ENCODE data around the gene AGMO.
"Not testable (repeated sequence)": the region's sequence is repeated elsewhere in the genome, so short reads cannot be mapped to it uniquely, and the experiment has no call there.

The AGMO gene

DNA sequence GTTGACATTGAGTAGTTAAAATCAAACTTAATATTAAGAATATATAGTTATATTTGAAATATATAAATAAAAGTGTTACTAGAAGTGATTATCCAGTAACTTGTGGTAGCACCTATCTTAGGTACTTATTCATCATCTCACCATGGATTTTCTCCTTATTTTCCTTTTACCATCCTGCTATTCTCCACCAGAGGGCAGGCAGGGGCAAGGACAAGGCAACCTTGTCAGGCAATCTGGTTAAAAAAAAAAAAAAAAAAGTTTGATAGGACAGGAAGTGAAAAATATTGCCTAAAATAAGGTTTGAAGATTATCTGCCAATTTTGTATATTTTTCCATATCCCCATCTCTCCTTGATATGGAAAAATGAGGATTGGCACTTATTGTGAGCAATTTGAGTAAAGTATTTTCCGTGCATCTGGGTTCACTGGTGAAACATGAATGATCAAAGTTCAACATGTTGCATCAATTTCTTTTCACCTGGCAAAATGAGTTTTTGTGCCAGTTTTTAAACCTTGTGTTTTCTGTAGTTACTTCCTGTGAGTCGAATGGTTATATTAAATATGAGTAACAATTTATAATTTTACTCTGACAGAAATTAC lies 256.7 kb downstream of the AGMO start:
- no peak overlapping the region for H3K4me3 ChIP-seq (ENCODE audit: low read depth, low read length)
- TF ChIP-seq, protein P1, sequence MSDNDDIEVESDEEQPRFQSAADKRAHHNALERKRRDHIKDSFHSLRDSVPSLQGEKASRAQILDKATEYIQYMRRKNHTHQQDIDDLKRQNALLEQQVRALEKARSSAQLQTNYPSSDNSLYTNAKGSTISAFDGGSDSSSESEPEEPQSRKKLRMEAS (IDR thresholded peaks at IDR 0.05; ENCODE audit: low read depth, low read length): no peak
- TF ChIP-seq, protein P2, sequence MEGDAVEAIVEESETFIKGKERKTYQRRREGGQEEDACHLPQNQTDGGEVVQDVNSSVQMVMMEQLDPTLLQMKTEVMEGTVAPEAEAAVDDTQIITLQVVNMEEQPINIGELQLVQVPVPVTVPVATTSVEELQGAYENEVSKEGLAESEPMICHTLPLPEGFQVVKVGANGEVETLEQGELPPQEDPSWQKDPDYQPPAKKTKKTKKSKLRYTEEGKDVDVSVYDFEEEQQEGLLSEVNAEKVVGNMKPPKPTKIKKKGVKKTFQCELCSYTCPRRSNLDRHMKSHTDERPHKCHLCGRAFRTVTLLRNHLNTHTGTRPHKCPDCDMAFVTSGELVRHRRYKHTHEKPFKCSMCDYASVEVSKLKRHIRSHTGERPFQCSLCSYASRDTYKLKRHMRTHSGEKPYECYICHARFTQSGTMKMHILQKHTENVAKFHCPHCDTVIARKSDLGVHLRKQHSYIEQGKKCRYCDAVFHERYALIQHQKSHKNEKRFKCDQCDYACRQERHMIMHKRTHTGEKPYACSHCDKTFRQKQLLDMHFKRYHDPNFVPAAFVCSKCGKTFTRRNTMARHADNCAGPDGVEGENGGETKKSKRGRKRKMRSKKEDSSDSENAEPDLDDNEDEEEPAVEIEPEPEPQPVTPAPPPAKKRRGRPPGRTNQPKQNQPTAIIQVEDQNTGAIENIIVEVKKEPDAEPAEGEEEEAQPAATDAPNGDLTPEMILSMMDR (IDR thresholded peaks at IDR 0.05; ENCODE audit: low read depth, low read length): peak; percentile 77
- TF ChIP-seq POLR2A (IDR thresholded peaks at IDR 0.05; ENCODE audit: extremely low read depth, insufficient read length) (no peak), MYC (IDR thresholded peaks at IDR 0.05; ENCODE audit: low read depth, low read length) (no peak)
- DNase-seq (ENCODE audit: low read depth): peak; percentile 50

DNA sequence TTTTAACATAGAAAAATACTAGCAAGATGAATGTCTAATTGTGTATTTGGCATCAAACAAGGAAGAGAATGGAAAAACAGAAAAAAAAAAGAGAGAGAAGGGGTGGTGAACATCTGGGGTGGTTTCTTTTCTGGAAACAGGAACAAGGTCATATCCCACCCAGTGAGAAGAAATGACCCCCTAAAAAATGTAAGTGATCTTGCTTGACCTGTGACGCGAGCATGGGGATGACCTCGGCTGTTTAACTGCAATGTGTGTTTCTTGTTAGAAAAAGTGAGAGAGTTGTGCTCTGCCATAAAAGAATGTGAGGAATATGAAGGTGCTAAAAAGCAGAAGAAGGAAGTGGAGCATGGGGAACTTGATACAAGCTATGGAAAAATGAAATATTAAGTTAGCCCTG lies 258.5 kb downstream of the AGMO start:
- TF ChIP-seq MYC (IDR thresholded peaks at IDR 0.05; ENCODE audit: low read depth, low read length) (no peak), POLR2A (IDR thresholded peaks at IDR 0.05; ENCODE audit: extremely low read depth, insufficient read length) (no peak)
- TF ChIP-seq, protein P2 (IDR thresholded peaks at IDR 0.05; ENCODE audit: low read depth, low read length): no peak
- TF ChIP-seq, protein P1 (IDR thresholded peaks at IDR 0.05; ENCODE audit: low read depth, low read length): no peak
- H3K4me3 ChIP-seq (ENCODE audit: low read depth, low read length): no peak overlapping the region

DNA sequence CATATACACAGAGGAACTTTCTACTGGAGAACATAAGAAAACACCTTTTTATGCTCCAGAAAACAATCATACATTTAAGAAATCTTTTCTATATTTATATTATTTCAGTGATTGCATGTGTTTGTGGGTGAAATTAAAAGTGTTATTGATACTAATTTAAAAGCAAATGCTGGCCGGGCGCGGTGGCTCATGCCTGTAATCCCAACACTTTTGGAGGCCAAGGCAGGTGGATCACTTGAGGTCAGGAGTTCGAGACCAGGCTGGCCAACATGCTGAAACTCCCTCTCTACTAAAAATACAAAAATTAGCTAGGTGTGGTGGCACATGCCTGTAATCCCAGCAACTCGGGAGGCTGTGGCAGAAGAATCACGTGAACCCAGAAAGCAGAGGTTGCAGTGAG lies 260.8 kb downstream of the AGMO start:
- not testable (repeated sequence) for DNase-seq (ENCODE audit: low read depth); H3K4me3 ChIP-seq (ENCODE audit: low read depth, low read length)

More for the DNA sequence above, 258.5 kb downstream of the AGMO start:
- DNase-seq (ENCODE audit: low read depth): no peak

DNA sequence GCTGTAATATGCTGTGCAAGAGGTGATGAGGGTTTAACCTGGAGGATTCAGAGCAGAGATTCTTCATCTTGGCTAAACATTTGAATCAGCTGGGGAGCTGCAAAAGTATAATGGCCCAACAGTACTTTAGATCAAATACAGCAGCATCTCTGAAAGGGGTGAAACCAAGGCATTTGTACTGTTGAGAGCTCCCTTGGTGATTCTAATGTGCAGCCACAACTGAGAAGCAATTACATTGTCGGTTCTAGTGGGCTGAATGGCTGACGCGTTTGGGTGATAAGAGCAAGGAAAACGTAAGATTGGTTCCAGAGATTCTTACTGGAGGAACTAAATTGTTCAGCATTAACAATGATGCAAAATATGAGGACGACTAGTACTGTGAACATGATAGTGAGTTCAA lies 269.7 kb downstream of the AGMO start:
- TF ChIP-seq, protein P1 (IDR thresholded peaks at IDR 0.05; ENCODE audit: low read depth, low read length): no peak
- TF ChIP-seq, protein P2 (IDR thresholded peaks at IDR 0.05; ENCODE audit: low read depth, low read length): no peak
- TF ChIP-seq MYC (IDR thresholded peaks at IDR 0.05; ENCODE audit: low read depth, low read length): no peak
- TF ChIP-seq POLR2A (IDR thresholded peaks at IDR 0.05; ENCODE audit: extremely low read depth, insufficient read length): no peak
- no peak for DNase-seq (ENCODE audit: low read depth)
- no peak overlapping the region for H3K4me3 ChIP-seq (ENCODE audit: low read depth, low read length)

DNA sequence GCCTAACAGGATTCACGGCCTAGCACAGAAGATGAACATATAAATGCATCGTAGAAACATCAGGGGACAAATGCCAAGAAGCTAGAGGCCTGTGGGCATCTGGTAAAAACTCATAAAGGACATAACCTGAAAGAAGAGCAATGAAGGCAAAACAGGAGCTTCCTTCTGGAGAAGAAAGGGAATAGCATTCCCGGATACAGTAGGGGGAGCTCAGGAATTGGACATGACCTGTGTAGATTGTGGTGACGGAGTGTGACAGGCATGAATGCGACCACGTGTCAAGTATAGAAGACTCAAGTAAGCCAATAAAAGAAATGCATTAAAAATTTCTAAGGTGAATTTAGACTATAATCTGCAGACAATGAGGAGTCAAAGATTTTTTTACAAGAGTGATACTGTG lies 270.1 kb downstream of the AGMO start:
- TF ChIP-seq MYC (IDR thresholded peaks at IDR 0.05; ENCODE audit: low read depth, low read length) (no peak), POLR2A (IDR thresholded peaks at IDR 0.05; ENCODE audit: extremely low read depth, insufficient read length) (no peak)
- TF ChIP-seq, protein P1 (IDR thresholded peaks at IDR 0.05; ENCODE audit: low read depth, low read length): no peak
- TF ChIP-seq, protein P2 (IDR thresholded peaks at IDR 0.05; ENCODE audit: low read depth, low read length): no peak
- no peak for DNase-seq (ENCODE audit: low read depth)
- H3K4me3 ChIP-seq (ENCODE audit: low read depth, low read length): no peak overlapping the region

DNA sequence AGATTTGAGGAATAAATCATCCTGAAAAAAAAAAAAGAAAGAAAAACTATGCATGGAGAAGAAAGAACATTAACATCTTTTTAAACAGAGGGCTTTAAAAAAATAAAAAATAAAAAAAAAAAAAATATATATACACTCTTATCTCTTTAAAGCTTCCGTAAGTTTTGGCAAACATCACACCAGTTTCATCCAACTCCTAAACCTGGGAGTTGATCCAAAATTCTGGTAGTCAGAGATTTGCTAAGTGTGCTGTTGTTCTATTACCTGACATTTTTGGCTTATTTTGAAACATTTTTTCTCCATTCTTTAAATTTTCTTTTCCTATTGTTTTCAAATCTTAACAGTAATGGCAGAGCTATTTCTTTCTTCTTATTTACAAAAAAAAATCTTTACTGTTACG lies 273.1 kb downstream of the AGMO start:
- TF ChIP-seq, protein P1 (IDR thresholded peaks at IDR 0.05; ENCODE audit: low read depth, low read length): no peak
- TF ChIP-seq POLR2A (IDR thresholded peaks at IDR 0.05; ENCODE audit: extremely low read depth, insufficient read length): no peak
- no peak for DNase-seq (ENCODE audit: low read depth)
- H3K4me3 ChIP-seq (ENCODE audit: low read depth, low read length): no peak overlapping the region

DNA sequence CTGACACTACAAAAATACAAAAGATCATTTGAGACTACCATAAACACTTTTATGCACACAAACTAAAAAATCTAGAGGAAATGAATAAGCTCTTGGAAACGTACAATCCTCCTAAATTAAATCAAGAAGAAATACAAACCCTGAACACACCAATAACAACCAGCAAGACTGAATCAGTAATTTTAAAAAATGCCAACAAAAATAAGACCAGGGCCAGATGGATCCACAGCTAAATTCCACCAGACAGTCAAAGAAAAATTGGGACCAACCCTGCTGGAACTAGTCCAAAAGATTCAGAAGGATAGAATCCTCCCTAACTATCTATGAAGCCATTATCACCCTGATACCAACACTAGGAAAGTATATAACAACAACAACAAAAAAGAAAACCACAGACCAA lies 277.4 kb downstream of the AGMO start:
- no peak overlapping the region for H3K4me3 ChIP-seq (ENCODE audit: low read depth, low read length)
- no peak for TF ChIP-seq POLR2A (IDR thresholded peaks at IDR 0.05; ENCODE audit: extremely low read depth, insufficient read length)
- TF ChIP-seq, protein P2 (IDR thresholded peaks at IDR 0.05; ENCODE audit: low read depth, low read length): no peak
- TF ChIP-seq, protein P1 (IDR thresholded peaks at IDR 0.05; ENCODE audit: low read depth, low read length): no peak
- no peak for DNase-seq (ENCODE audit: low read depth)
